Spleen (tissue), 11 donors: Measurements from ENCODE around the gene HNRNPM. TPM values are rescaled to one million over a fixed set of nuclear protein-coding genes. Genes with fewer than 3 reads are reported as not detected.

Source experiments
- DNase-seq: peaks from one replicate; pipeline ENCODE4 v3.0.0-alpha.2; 2020
- H3K27ac ChIP-seq, 8 donors: fragments of 200-600 bp; sonication (generic) in 7 of 8; 1 replicate in 4 of 8; 2 replicates in 4 of 8; pipeline versions ENCODE4 v1.5.0 to v1.8.0; 2016 to 2021; ENCODE audit warnings: inconsistent platforms in 4 of 8, mild to moderate bottlenecking in 4 of 8, moderate library complexity in 1 of 8
- H3K27me3 ChIP-seq, 7 donors: fragments of 200-600 bp; sonication (generic) in 6 of 7; replicated peaks in 1 of 7; 1 replicate in 4 of 7; 2 replicates in 3 of 7; pipeline versions ENCODE4 v1.5.0 to v1.8.0; 2016 to 2021; ENCODE audit warnings: inconsistent platforms in 3 of 7, mild to moderate bottlenecking in 1 of 7
- H3K36me3 ChIP-seq, 6 donors: fragments of 200-600 bp; sonication (generic) in 5 of 6; 1 replicate in 4 of 6; 2 replicates in 2 of 6; pipeline versions ENCODE4 v1.5.0 to v1.8.0; 2016 to 2021; ENCODE audit warnings: inconsistent platforms in 2 of 6
- H3K4me1 ChIP-seq, 6 donors: fragments of 200-600 bp; sonication (generic) in 5 of 6; 1 replicate in 3 of 6; 2 replicates in 3 of 6; pipeline versions ENCODE4 v1.5.0 to v1.8.0; 2016 to 2021; ENCODE audit warnings: inconsistent platforms in 3 of 6
- H3K4me3 ChIP-seq, 8 donors: fragments of 200-600 bp; sonication (generic) in 7 of 8; 1 replicate in 4 of 8; 2 replicates in 4 of 8; pipeline versions ENCODE4 v1.5.0 to v1.8.0; 2016 to 2021; ENCODE audit warnings: inconsistent platforms in 4 of 8, mild to moderate bottlenecking in 4 of 8, moderate library complexity in 2 of 8
- H3K9me3 ChIP-seq, 8 donors: fragments of 200-600 bp; sonication (generic) in 7 of 8; 1 replicate in 4 of 8; 2 replicates in 4 of 8; pipeline versions ENCODE4 v1.5.0 to v1.8.0; 2016 to 2021; ENCODE audit warnings: inconsistent platforms in 4 of 8
- POLR2A ChIP-seq, 3 donors: fragments of 450-650 bp; IDR thresholded peaks; one replicate each; pipeline ENCODE4 v1.5.1; 2017; ENCODE audit warnings: antibody characterized with exemption in 3 of 3, mild to moderate bottlenecking in 1 of 3
- POLR2AphosphoS5 ChIP-seq, 3 donors: sonication (generic); formaldehyde crosslinking; IDR thresholded peaks; one replicate each; pipeline ENCODE4 v1.5.1; 2017; ENCODE audit warnings: antibody characterized with exemption in 3 of 3
- WGBS, 5 donors: extraction: QIAGEN DNeasy Blood & Tissue Kit in 3 of 5; methylation state at CpG; one replicate each; pipeline versions ENCODE4 v1.1.5 to v1.1.7; 2013 to 2018; 5-methylcytosine and 5-hydroxymethylcytosine counted together
- intact Hi-C: fragments of 100-400 bp; cut with DNase I; formaldehyde crosslinking; loops from one replicate; pipeline ENCODE4 v1.15.0; 2023; ENCODE audit warnings: low total_unique reads
- polyA plus RNA-seq, 3 donors: library from polyadenylated mRNA; stranded (reverse); fragments of 200-250 nt; gene quantifications; one replicate each; pipeline ENCODE4 v1.2.1, GENCODE V29; 2013
- total RNA-seq, 7 donors: library from RNA; depleted of rRNA in 3 of 7; stranded (reverse); fragments of >200 nt in 3 of 7; fragmentation: NEBNext Ultra II Directional in 4 of 7; extraction: Animal tissue kit (Norgen Biotek cat#: 25700) in 4 of 7; gene quantifications; one replicate each; pipeline versions ENCODE4 v1.1.0 to v1.2.1, GENCODE V29; 2016 to 2021
- TF ChIP-seq, protein P1 (sequence below), 11 experiments: fragments of 200-600 bp in 7 of 11; fragments of 450-650 bp in 4 of 11; sonication (generic) in 4 of 11; IDR thresholded peaks in 8 of 11; conservative IDR thresholded peaks in 3 of 11; 1 replicate in 7 of 11; 2 replicates in 4 of 11; pipeline versions ENCODE4 v1.4.0 to v1.8.0; 2016 to 2021; ENCODE audit warnings: antibody characterized with exemption in 11 of 11, inconsistent platforms in 4 of 11, mild to moderate bottlenecking in 1 of 11
- donor health status: healthy with polysubstance abuse.
- donor health status: DM: no; HTN: no; CAD: no; lungs with moderate emphysema.
- donor health status: DM: no; HTN: no; CAD: no.
- donor health status: Bipolar disorder and iron deficiency.
- donor health status: healthy.
- donor health status: DM: no; HTN: no; CAD: no.
- donor health status: DM: yes; HTN: yes; CAD: no.

HNRNPM gene
- total and polyA plus RNA-seq, 10 donors = 77.1 to 229 (median 138) TPM

DNA sequence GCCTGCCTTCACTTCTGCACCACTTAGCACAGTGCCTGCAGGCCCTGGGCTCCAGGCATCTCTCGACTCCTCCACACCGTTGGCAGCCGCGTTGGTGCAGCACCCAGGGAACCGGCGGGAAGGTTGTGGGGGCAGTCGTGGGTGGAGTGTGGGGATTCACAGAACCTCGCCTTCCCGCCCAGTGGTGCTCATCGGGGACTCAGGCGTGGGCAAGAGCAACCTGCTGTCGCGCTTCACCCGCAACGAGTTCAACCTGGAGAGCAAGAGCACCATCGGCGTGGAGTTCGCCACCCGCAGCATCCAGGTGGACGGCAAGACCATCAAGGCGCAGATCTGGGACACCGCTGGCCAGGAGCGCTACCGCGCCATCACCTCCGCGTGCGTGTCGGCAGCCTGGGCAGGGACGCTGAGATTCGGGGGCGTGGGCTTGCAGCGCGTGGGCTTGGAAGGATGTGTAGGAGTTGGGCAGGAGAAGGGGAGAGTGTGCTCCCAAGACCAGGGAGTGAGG lies 45.0 kb upstream of the HNRNPM start:
- no peaks in the 10 kb centered on the region for H3K27me3 ChIP-seq
- intact Hi-C loops = loop anchor here (10.0 kb wide), 1 partner anchor 45 kb away; no protein-coding TSS in a partner anchor
- no peaks in the 10 kb centered on the region for H3K9me3 ChIP-seq
- 88 to 96% (median 94%) methylated on average over 26 to 34 of the region's 34 CpGs for WGBS, 5 donors
- H3K4me3 ChIP-seq = no peak overlapping the region
- H3K27ac ChIP-seq = peak overlapping the region in 3 of 8 donors; percentile 11 to 56 (median 30)
- peaks cover 0 to 89% (median 45%) of the 10 kb centered on the region in 6 donors for H3K36me3 ChIP-seq
- TF ChIP-seq, protein P1, sequence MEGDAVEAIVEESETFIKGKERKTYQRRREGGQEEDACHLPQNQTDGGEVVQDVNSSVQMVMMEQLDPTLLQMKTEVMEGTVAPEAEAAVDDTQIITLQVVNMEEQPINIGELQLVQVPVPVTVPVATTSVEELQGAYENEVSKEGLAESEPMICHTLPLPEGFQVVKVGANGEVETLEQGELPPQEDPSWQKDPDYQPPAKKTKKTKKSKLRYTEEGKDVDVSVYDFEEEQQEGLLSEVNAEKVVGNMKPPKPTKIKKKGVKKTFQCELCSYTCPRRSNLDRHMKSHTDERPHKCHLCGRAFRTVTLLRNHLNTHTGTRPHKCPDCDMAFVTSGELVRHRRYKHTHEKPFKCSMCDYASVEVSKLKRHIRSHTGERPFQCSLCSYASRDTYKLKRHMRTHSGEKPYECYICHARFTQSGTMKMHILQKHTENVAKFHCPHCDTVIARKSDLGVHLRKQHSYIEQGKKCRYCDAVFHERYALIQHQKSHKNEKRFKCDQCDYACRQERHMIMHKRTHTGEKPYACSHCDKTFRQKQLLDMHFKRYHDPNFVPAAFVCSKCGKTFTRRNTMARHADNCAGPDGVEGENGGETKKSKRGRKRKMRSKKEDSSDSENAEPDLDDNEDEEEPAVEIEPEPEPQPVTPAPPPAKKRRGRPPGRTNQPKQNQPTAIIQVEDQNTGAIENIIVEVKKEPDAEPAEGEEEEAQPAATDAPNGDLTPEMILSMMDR (IDR thresholded peaks at IDR 0.05 in 8 of 11, conservative IDR thresholded peaks at IDR 0.05 in 3 of 11) = no peak
- TF ChIP-seq POLR2A (IDR thresholded peaks at IDR 0.05) = no peak
- peak in 1 of 3 donors; percentile 35 for TF ChIP-seq POLR2AphosphoS5 (IDR thresholded peaks at IDR 0.05)
- DNase-seq = no peak
- peaks cover 0 to 69% (median 39%) of the 10 kb centered on the region in 6 donors for H3K4me1 ChIP-seq

DNA sequence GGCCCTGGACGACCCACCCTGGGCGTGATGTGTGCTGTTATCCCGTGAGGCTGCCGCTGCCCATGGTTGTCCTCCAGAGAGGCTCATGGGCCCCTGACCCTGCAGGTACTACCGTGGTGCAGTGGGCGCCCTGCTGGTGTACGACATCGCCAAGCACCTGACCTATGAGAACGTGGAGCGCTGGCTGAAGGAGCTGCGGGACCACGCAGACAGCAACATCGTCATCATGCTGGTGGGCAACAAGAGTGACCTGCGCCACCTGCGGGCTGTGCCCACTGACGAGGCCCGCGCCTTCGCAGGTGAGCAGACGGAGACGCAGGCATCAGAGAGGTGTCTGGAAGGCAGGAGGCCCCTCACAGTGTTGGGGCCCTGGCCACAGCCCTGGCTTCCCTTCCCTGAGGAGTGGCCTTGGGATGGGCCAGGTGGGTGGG lies 42.8 kb upstream of the HNRNPM start:
- Histone ChIP-seq H3K4me1 (peaks cover 0 to 50% (median 22%) of the 10 kb centered on the region in 6 donors), H3K9me3 (no peaks in the 10 kb centered on the region), H3K27me3 (no peaks in the 10 kb centered on the region), H3K4me3 (no peak overlapping the region), H3K36me3 (peaks cover 0 to 91% (median 56%) of the 10 kb centered on the region in 6 donors), H3K27ac (peak overlapping the region in 3 of 8 donors; percentile 18 to 54 (median 51))
- WGBS, 5 donors = 92 to 97% (median 95%) methylated on average over 16 to 21 of the region's 21 CpGs
- no peak for DNase-seq
- intact Hi-C loops = loop anchor here (10.0 kb wide), 1 partner anchor 47 kb away; no protein-coding TSS in a partner anchor
- TF ChIP-seq POLR2A (IDR thresholded peaks at IDR 0.05) = no peak
- TF ChIP-seq, protein P1 (IDR thresholded peaks at IDR 0.05 in 8 of 11, conservative IDR thresholded peaks at IDR 0.05 in 3 of 11) = no peak
- peak in 2 of 3 donors; percentile 23 to 63 for TF ChIP-seq POLR2AphosphoS5 (IDR thresholded peaks at IDR 0.05)

DNA sequence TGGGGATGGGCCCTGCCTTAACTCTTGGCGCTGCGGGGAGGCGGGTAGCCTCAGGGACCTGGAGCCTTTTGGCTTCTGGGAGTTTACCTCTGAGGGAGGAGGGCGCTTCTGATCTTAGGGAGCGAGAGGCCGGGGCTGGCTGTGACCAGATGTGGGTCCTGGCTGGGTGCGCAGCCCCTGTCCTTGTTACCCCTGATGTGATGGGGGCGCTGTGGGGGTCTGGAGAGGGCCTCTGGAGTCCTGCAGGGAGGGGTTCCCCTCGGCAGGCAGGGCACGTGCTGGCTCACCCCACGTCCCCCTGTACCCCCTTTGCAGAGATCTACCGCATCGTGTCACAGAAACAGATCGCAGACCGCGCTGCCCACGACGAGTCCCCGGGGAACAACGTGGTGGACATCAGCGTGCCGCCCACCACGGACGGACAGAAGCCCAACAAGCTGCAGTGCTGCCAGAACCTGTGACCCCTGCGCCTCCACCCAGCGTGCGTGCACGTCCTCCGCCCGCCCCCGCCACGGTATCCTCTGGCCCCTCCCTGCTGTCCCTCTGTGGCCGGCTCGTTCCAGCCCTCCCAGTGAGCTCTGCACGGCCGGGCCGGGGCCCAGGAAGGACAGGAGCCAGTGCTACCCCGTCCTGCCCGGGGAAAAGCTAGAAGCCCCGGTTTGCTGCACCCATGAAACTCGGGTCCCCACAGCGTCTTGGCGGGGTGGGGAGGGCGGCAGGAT lies 41.5 kb upstream of the HNRNPM start:
- Histone ChIP-seq H3K27me3 (no peaks in the 10 kb centered on the region), H3K4me1 (peaks cover 0 to 37% (median 11%) of the 10 kb centered on the region in 6 donors), H3K36me3 (peaks cover 0 to 83% (median 56%) of the 10 kb centered on the region in 6 donors), H3K9me3 (no peaks in the 10 kb centered on the region), H3K27ac (peak overlapping the region in 4 of 8 donors; percentile 3 to 46 (median 18)), H3K4me3 (no peak overlapping the region)
- no peak for DNase-seq
- intact Hi-C loops = loop anchor here (10.0 kb wide), 1 partner anchor 48 kb away; no protein-coding TSS in a partner anchor
- TF ChIP-seq POLR2AphosphoS5 (IDR thresholded peaks at IDR 0.05) (peak in 2 of 3 donors; percentile 12 to 39), POLR2A (IDR thresholded peaks at IDR 0.05) (no peak)
- TF ChIP-seq, protein P1 (IDR thresholded peaks at IDR 0.05 in 8 of 11, conservative IDR thresholded peaks at IDR 0.05 in 3 of 11) = no peak
- WGBS, 5 donors = 93 to 96% (median 94%) methylated on average over 15 to 44 of the region's 44 CpGs

DNA sequence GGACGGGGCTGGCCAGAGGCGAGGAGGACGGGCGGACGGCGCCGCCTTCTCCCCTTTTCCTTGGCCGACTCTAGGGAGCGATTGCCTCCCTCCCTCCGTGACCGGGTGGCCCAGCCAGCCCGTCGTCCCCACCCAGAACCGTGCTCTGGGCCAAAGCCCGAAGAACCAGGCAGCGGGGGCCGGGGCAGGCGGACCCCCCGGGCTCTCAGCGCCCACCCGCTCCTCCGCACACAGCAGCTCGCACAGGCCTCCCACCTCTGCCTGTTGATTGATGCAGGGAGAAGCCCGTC lies 41.0 kb upstream of the HNRNPM start:
- WGBS, 5 donors = 90 to 96% (median 93%) methylated on average over 15 to 24 of the region's 24 CpGs
- no peaks in the 10 kb centered on the region for H3K9me3 ChIP-seq
- H3K27ac ChIP-seq = peak overlapping the region in 1 of 8 donors; percentile 46
- TF ChIP-seq POLR2AphosphoS5 (IDR thresholded peaks at IDR 0.05) (no peak), POLR2A (IDR thresholded peaks at IDR 0.05) (no peak)
- TF ChIP-seq, protein P1 (IDR thresholded peaks at IDR 0.05 in 8 of 11, conservative IDR thresholded peaks at IDR 0.05 in 3 of 11) = no peak
- peaks cover 0 to 32% (median 6%) of the 10 kb centered on the region in 6 donors for H3K4me1 ChIP-seq
- H3K36me3 ChIP-seq = peaks cover 0 to 78% (median 56%) of the 10 kb centered on the region in 6 donors
- no peak overlapping the region for H3K4me3 ChIP-seq
- no peak for DNase-seq
- H3K27me3 ChIP-seq = no peaks in the 10 kb centered on the region
- intact Hi-C loops = loop anchor here (10.0 kb wide), 1 partner anchor 49 kb away; no protein-coding TSS in a partner anchor
